ENCODE data around the gene NIT1. TPM values are rescaled to one million over a fixed set of nuclear protein-coding genes. Genes with fewer than 3 reads are reported as not detected.

The NIT1 gene
- total and polyA plus RNA-seq, 2 donors from 2014 or later, result 42.3 to 91.5 TPM

DNA sequence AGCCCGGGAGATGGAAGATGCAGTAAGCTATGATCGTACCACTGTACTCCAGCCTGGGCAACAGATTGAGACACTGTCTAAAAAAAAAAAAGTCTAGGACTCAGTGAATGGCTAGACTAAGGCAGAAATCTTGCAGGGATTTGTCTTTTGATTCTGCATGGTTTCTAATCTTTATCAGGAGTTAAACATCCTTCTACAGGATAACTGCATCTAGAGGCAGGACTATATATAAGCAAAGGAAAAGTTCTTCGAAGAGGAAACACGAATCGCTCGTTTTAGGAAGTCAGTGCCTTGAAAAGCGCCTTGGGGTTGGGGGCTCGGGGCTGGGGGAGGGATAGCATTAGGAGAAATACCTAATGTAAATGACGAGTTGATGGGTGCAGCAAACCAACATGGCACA is 35.3 kb downstream of the NIT1 start:
- H3K36me3 ChIP-seq (ENCODE audit: control insufficient read depth in 2 of 3, insufficient read depth in 3 of 3, low read length in 3 of 3), result peaks cover 0 to 1% (median 0%) of the 10 kb centered on the region in 3 donors
- H3K9ac ChIP-seq (ENCODE audit: low read length in 3 of 3), result peak overlapping the region in 1 of 3 donors; percentile 100
- DNase-seq, result peak in 1 of 5 donors; percentile 28
- H3K27me3 ChIP-seq (ENCODE audit: control insufficient read depth, insufficient read depth, low read length), result no peaks in the 10 kb centered on the region
- TF ChIP-seq, protein P1, sequence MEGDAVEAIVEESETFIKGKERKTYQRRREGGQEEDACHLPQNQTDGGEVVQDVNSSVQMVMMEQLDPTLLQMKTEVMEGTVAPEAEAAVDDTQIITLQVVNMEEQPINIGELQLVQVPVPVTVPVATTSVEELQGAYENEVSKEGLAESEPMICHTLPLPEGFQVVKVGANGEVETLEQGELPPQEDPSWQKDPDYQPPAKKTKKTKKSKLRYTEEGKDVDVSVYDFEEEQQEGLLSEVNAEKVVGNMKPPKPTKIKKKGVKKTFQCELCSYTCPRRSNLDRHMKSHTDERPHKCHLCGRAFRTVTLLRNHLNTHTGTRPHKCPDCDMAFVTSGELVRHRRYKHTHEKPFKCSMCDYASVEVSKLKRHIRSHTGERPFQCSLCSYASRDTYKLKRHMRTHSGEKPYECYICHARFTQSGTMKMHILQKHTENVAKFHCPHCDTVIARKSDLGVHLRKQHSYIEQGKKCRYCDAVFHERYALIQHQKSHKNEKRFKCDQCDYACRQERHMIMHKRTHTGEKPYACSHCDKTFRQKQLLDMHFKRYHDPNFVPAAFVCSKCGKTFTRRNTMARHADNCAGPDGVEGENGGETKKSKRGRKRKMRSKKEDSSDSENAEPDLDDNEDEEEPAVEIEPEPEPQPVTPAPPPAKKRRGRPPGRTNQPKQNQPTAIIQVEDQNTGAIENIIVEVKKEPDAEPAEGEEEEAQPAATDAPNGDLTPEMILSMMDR (IDR thresholded peaks at IDR 0.05; ENCODE audit: borderline replicate concordance, extremely low read depth, insufficient read depth), result no peak
- no peaks in the 10 kb centered on the region for H3K9me3 ChIP-seq (ENCODE audit: control insufficient read depth in 2 of 3, insufficient read depth in 1 of 3, low read length in 3 of 3)
- H3K4me3 ChIP-seq (ENCODE audit: low read length in 3 of 3), result peak overlapping the region; percentile 86 to 100 (median 95)
- H3K4me1 ChIP-seq (ENCODE audit: control insufficient read depth in 2 of 3, insufficient read depth in 2 of 3, low read depth in 1 of 3, low read length in 3 of 3), result peaks cover 0 to 3% (median 0%) of the 10 kb centered on the region in 3 donors
- no peak overlapping the region for H3K27ac ChIP-seq (ENCODE audit: low read depth in 2 of 2, low read length in 2 of 2)
- intact Hi-C loops (cut with DNase I), result no loop called here
- no peak for FAIRE-seq

GRCh38 chr1:161153682-161154337 is 35.9 kb downstream of the NIT1 start, which contains the start of gene UFC1:
Gene UFC1 (plus strand): TSS chr1:161153978. CDS start chr1:161153998, 20 bp downstream.
- H3K36me3 ChIP-seq (ENCODE audit: control insufficient read depth in 2 of 3, insufficient read depth in 3 of 3, low read length in 3 of 3), result peaks cover 0 to 4% (median 0%) of the 10 kb centered on the region in 3 donors
- peak within 1 kb of the TSS; percentile 86 to 100 (median 95) for H3K4me3 ChIP-seq (ENCODE audit: low read length in 3 of 3)
- no peaks in the 10 kb centered on the region for H3K27me3 ChIP-seq (ENCODE audit: control insufficient read depth, insufficient read depth, low read length)
- intact Hi-C loops (cut with DNase I), result no loop called here
- FAIRE-seq, result no peak
- TF ChIP-seq, protein P1 (IDR thresholded peaks at IDR 0.05; ENCODE audit: borderline replicate concordance, extremely low read depth, insufficient read depth), result no peak
- peak within 1 kb of the TSS; percentile 96 for H3K27ac ChIP-seq (ENCODE audit: low read depth in 2 of 2, low read length in 2 of 2)
- H3K9ac ChIP-seq (ENCODE audit: low read length in 3 of 3), result peak within 1 kb of the TSS; percentile 81 to 100 (median 81)
- peaks cover 0 to 3% (median 2%) of the 10 kb centered on the region in 3 donors for H3K4me1 ChIP-seq (ENCODE audit: control insufficient read depth in 2 of 3, insufficient read depth in 2 of 3, low read depth in 1 of 3, low read length in 3 of 3)
- peak; percentile 84 to 96 (median 89) for DNase-seq
- H3K9me3 ChIP-seq (ENCODE audit: control insufficient read depth in 2 of 3, insufficient read depth in 1 of 3, low read length in 3 of 3), result no peaks in the 10 kb centered on the region

DNA sequence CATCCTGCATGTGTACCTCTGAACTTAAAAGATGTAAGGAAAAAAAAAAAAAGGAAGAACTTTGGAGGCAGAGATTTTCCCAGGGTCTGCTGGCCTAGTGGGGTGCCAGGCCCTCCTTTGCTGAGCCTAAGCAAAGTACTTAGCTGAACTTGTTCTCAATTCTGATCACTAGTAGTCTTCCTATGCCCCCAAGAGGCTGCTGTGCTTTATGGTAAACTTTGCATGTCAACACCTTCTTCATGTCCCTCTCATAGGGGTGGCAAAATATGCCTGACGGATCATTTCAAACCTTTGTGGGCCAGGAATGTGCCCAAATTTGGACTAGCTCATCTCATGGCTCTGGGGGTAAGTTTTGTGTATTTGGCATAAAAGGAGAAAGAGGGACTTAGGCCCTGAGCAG is 40.0 kb downstream of the NIT1 start:
- Histone ChIP-seq H3K4me3 (ENCODE audit: low read length in 3 of 3) (no peak overlapping the region), H3K9ac (ENCODE audit: low read length in 3 of 3) (no peak overlapping the region), H3K27me3 (ENCODE audit: control insufficient read depth, insufficient read depth, low read length) (no peaks in the 10 kb centered on the region), H3K27ac (ENCODE audit: low read depth in 2 of 2, low read length in 2 of 2) (no peak overlapping the region), H3K36me3 (ENCODE audit: control insufficient read depth in 2 of 3, insufficient read depth in 3 of 3, low read length in 3 of 3) (peaks cover 0 to 7% (median 0%) of the 10 kb centered on the region in 3 donors), H3K9me3 (ENCODE audit: control insufficient read depth in 2 of 3, insufficient read depth in 1 of 3, low read length in 3 of 3) (no peaks in the 10 kb centered on the region), H3K4me1 (ENCODE audit: control insufficient read depth in 2 of 3, insufficient read depth in 2 of 3, low read depth in 1 of 3, low read length in 3 of 3) (peaks cover 0 to 18% (median 11%) of the 10 kb centered on the region in 3 donors)
- TF ChIP-seq, protein P1 (IDR thresholded peaks at IDR 0.05; ENCODE audit: borderline replicate concordance, extremely low read depth, insufficient read depth), result no peak
- intact Hi-C loops (cut with DNase I), result no loop called here
- no peak for DNase-seq
- FAIRE-seq, result no peak
